Uterus (tissue), 2 donors: ENCODE measurements around the gene SSB.

ENCODE experiments used
- POLR2A ChIP-seq, 2 donors: fragments of 450-650 bp; IDR thresholded peaks; one replicate each; pipeline ENCODE4 v1.6.1; 2016; ENCODE audit warnings: antibody characterized with exemption in 2 of 2, mild to moderate bottlenecking in 1 of 2, moderate library complexity in 1 of 2
- TF ChIP-seq, protein P1 (sequence below), 4 experiments: fragments of 200-600 bp in 2 of 4; fragments of 450-650 bp in 2 of 4; sonication (generic) in 2 of 4; IDR thresholded peaks; one replicate each; pipeline ENCODE4 v1.5.1; 2016 to 2019; ENCODE audit warnings: antibody characterized with exemption in 4 of 4, mild to moderate bottlenecking in 2 of 4, moderate library complexity in 1 of 4

DNA sequence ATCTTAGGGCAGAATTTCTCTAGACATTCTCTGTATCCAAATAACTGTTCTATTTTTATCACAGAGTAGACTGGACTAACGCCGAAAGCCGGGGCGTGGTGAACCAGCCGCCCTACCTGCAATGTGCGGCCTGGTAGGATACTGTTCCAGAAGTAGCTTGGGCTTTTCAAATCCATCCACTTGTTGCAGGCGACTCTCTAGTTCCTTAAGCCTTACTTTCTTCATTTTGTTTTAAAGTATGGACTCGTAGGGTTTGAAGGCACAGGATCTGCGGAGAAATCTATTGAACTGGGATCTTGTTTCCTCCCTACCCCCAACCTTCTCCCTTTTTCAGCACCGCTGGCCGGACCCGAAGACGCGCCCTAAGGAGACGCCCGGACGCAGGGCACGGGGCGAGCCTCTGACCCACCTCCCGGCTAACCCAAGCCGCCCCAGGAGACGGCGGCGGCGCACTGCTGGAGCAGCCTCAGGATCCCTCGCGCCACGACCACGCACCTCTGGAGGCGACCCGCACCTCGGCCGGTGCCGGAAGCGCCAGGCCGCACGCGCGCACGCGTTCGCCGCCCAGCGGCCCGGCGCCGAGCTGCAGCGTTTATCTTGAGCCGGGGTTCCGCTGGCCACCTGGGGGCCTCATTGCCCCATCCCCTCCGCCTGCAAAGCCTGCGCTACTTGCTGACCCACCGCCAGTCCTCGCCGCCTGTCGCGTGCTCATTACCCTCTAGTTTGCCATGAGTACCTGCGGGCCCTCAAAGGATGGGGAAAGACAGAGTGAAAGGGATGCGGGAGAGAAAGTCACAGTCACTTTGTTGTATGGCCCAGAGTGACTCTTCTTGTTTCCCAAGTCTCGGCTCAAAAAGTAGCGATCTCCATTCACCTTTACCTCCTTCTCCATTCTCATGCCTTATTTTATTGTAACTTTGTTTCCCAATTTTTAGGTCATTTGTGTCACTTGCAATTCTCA lies 26.0 kb downstream of the SSB start, which contains the start of gene METTL5:
- TF ChIP-seq, protein P1, sequence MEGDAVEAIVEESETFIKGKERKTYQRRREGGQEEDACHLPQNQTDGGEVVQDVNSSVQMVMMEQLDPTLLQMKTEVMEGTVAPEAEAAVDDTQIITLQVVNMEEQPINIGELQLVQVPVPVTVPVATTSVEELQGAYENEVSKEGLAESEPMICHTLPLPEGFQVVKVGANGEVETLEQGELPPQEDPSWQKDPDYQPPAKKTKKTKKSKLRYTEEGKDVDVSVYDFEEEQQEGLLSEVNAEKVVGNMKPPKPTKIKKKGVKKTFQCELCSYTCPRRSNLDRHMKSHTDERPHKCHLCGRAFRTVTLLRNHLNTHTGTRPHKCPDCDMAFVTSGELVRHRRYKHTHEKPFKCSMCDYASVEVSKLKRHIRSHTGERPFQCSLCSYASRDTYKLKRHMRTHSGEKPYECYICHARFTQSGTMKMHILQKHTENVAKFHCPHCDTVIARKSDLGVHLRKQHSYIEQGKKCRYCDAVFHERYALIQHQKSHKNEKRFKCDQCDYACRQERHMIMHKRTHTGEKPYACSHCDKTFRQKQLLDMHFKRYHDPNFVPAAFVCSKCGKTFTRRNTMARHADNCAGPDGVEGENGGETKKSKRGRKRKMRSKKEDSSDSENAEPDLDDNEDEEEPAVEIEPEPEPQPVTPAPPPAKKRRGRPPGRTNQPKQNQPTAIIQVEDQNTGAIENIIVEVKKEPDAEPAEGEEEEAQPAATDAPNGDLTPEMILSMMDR (IDR thresholded peaks at IDR 0.05), result peak; percentile 82 to 99 (median 98)
- TF ChIP-seq POLR2A (IDR thresholded peaks at IDR 0.05), result peak in 1 of 2 donors; percentile 71
